Effector CD4-positive, alpha-beta T cell (primary cell): ENCODE results near the gene GFY.
"Not testable (repeated sequence)": the region's sequence is repeated elsewhere in the genome, so short reads cannot be mapped to it uniquely, and the experiment has no call there.

Source experiments
- DNase-seq: peaks from one replicate; pipeline ENCODE4 v3.0.0-alpha.2; 2020

Gene GFY

GRCh38 chr19:49447485-49448431 lies 22.6 kb downstream of the GFY start:
- DNase-seq = no peak

GRCh38 chr19:49448432-49448786 lies 23.2 kb downstream of the GFY start:
- DNase-seq = no peak

GRCh38 chr19:49450405-49450804 lies 25.2 kb downstream of the GFY start:
- no peak for DNase-seq

GRCh38 chr19:49451430-49452181 lies 26.4 kb downstream of the GFY start, which contains the start of gene PIH1D1:
Gene PIH1D1 (minus strand): TSS chr19:49451814. CDS start chr19:49451574, 240 bp downstream.
- peak; percentile 92 for DNase-seq

- peak; percentile 96 for DNase-seq
These were observed 28.0 kb downstream of the GFY start, which contains the start of gene ALDH16A1 for GRCh38 chr19:49453013-49453756. Gene ALDH16A1 (plus strand): TSS chr19:49453225. CDS start chr19:49453332, 107 bp downstream.

GRCh38 chr19:49453757-49454240 lies 28.6 kb downstream of the GFY start:
- no peak for DNase-seq

GRCh38 chr19:49455773-49456172 lies 30.6 kb downstream of the GFY start:
- no peak for DNase-seq

GRCh38 chr19:49456326-49456725 lies 31.1 kb downstream of the GFY start:
- no peak for DNase-seq

- no peak for DNase-seq
These were observed 33.3 kb downstream of the GFY start for GRCh38 chr19:49458567-49458903.

- DNase-seq = no peak
These were observed 34.2 kb downstream of the GFY start for GRCh38 chr19:49459388-49459787.

GRCh38 chr19:49461130-49461529 lies 35.9 kb downstream of the GFY start:
- not testable (repeated sequence) for DNase-seq

- DNase-seq = no peak
These were observed 36.5 kb downstream of the GFY start for GRCh38 chr19:49461656-49462055.

GRCh38 chr19:49462492-49462891 lies 37.3 kb downstream of the GFY start:
- no peak for DNase-seq

GRCh38 chr19:49463960-49464740 lies 39.0 kb downstream of the GFY start:
- DNase-seq = no peak

- no peak for DNase-seq
These were observed 40.2 kb downstream of the GFY start for GRCh38 chr19:49465371-49465770.

- DNase-seq = no peak
These were observed 43.0 kb downstream of the GFY start for GRCh38 chr19:49468199-49468598.

GRCh38 chr19:49468746-49469447 lies 43.7 kb downstream of the GFY start:
- peak; percentile 85 for DNase-seq

GRCh38 chr19:49469828-49470614 lies 44.8 kb downstream of the GFY start:
- DNase-seq = peak; percentile 73

GRCh38 chr19:49470615-49470978 lies 45.4 kb downstream of the GFY start:
- no peak for DNase-seq

- DNase-seq = no peak
These were observed 47.7 kb downstream of the GFY start for GRCh38 chr19:49472936-49473335.

- not testable (repeated sequence) for DNase-seq
These were observed 48.3 kb downstream of the GFY start for GRCh38 chr19:49473501-49473867.
